Stimulated activated naive CD8-positive, alpha-beta T cell treated with anti-CD3 and anti-CD28 coated beads, Interleukin-15, amount 100 ng/mL, for 72 hours (primary cell): ENCODE measurements around the gene MSMB.
"Not testable (repeated sequence)": the region's sequence is repeated elsewhere in the genome, so short reads cannot be mapped to it uniquely, and the experiment has no call there.

ENCODE experiments used
- ATAC-seq: fragments of 150-1000 bp; cut with Tn5 transposase; 2 replicates; pipeline ENCODE4 v1.10.0; 2021; ENCODE audit warnings: mild to moderate bottlenecking, moderate library complexity
- DNase-seq, 2 donors: peaks; one replicate each; pipeline ENCODE4 v3.0.0; 2021 to 2022
- H3K27ac Mint-ChIP-seq, 2 donors: one replicate each; pipeline ENCODE4 v1.8.0; 2022; ENCODE audit warnings: mild to moderate bottlenecking in 2 of 2, mixed read lengths in 2 of 2, moderate library complexity in 2 of 2
- H3K27me3 Mint-ChIP-seq: one replicate; pipeline ENCODE4 v1.8.0; 2022; ENCODE audit warnings: mixed read lengths
- H3K4me1 Mint-ChIP-seq: one replicate; pipeline ENCODE4 v1.8.0; 2022; ENCODE audit warnings: mild to moderate bottlenecking, mixed read lengths
- H3K4me3 Mint-ChIP-seq, 2 donors: one replicate each; pipeline ENCODE4 v1.8.0; 2022; ENCODE audit warnings: mild to moderate bottlenecking in 2 of 2, mixed read lengths in 2 of 2, moderate library complexity in 1 of 2
- H3K9me3 Mint-ChIP-seq, 2 donors: one replicate each; pipeline ENCODE4 v1.8.0; 2022; ENCODE audit warnings: mixed read lengths in 2 of 2

MSMB gene

GRCh38 chr10:46077731-46078413, 31.8 kb upstream of the MSMB start:
- peak; percentile 48 for ATAC-seq
- peaks cover 0 to 9% of the 10 kb centered on the region in 2 donors for H3K9me3 Mint-ChIP-seq
- H3K27me3 Mint-ChIP-seq = no peaks in the 10 kb centered on the region
- no peak overlapping the region for H3K4me3 Mint-ChIP-seq
- no peak for DNase-seq
- peaks cover 16% of the 10 kb centered on the region for H3K4me1 Mint-ChIP-seq
- peak overlapping the region in 1 of 2 donors; percentile 82 for H3K27ac Mint-ChIP-seq

- peaks cover 0 to 2% of the 10 kb centered on the region in 2 donors for H3K9me3 Mint-ChIP-seq
- ATAC-seq (no peak), DNase-seq (no peak)
- no peaks in the 10 kb centered on the region for H3K27me3 Mint-ChIP-seq
- H3K4me3 Mint-ChIP-seq = no peak overlapping the region
- H3K4me1 Mint-ChIP-seq = peaks cover 16% of the 10 kb centered on the region
- H3K27ac Mint-ChIP-seq = peak overlapping the region in 1 of 2 donors; percentile 61
These were observed 31.1 kb upstream of the MSMB start for GRCh38 chr10:46077141-46077554.

- no peak for ATAC-seq
- no peak overlapping the region for H3K27ac Mint-ChIP-seq
- H3K9me3 Mint-ChIP-seq = no peaks in the 10 kb centered on the region
- DNase-seq = no peak
- H3K27me3 Mint-ChIP-seq = no peaks in the 10 kb centered on the region
- no peak overlapping the region for H3K4me3 Mint-ChIP-seq
- peaks cover 16% of the 10 kb centered on the region for H3K4me1 Mint-ChIP-seq
These were observed 29.8 kb upstream of the MSMB start for GRCh38 chr10:46075869-46076268.

GRCh38 chr10:46074196-46074946, 28.3 kb upstream of the MSMB start:
- Mint-ChIP-seq H3K27ac (no peak overlapping the region), H3K4me3 (no peak overlapping the region), H3K4me1 (peaks cover 24% of the 10 kb centered on the region), H3K9me3 (no peaks in the 10 kb centered on the region), H3K27me3 (no peaks in the 10 kb centered on the region)
- ATAC-seq (no peak), DNase-seq (no peak)

- H3K27me3 Mint-ChIP-seq = no peaks in the 10 kb centered on the region
- no peak for ATAC-seq
- no peak for DNase-seq
- H3K4me3 Mint-ChIP-seq = no peak overlapping the region
- no peak overlapping the region for H3K27ac Mint-ChIP-seq
- peaks cover 24% of the 10 kb centered on the region for H3K4me1 Mint-ChIP-seq
- H3K9me3 Mint-ChIP-seq = no peaks in the 10 kb centered on the region
These were observed 27.5 kb upstream of the MSMB start for GRCh38 chr10:46073564-46073963.

GRCh38 chr10:46070749-46071148, 24.7 kb upstream of the MSMB start:
- DNase-seq = no peak
- Mint-ChIP-seq H3K9me3 (no peaks in the 10 kb centered on the region), H3K4me3 (no peak overlapping the region), H3K27ac (no peak overlapping the region), H3K4me1 (peaks cover 8% of the 10 kb centered on the region), H3K27me3 (no peaks in the 10 kb centered on the region)
- ATAC-seq = no peak

- no peak for ATAC-seq
- Mint-ChIP-seq H3K4me3 (no peak overlapping the region), H3K27ac (peak overlapping the region in 1 of 2 donors; percentile 21), H3K4me1 (peaks cover 8% of the 10 kb centered on the region), H3K9me3 (no peaks in the 10 kb centered on the region), H3K27me3 (no peaks in the 10 kb centered on the region)
- DNase-seq = no peak
These were observed 23.8 kb upstream of the MSMB start for GRCh38 chr10:46069771-46070463.

- Mint-ChIP-seq H3K9me3 (no peaks in the 10 kb centered on the region), H3K27me3 (no peaks in the 10 kb centered on the region), H3K4me3 (no peak overlapping the region), H3K27ac (no peak overlapping the region), H3K4me1 (peaks cover 8% of the 10 kb centered on the region)
- no peak for DNase-seq
- ATAC-seq = no peak
These were observed 22.8 kb upstream of the MSMB start for GRCh38 chr10:46068905-46069304.

- DNase-seq = no peak
- no peak overlapping the region for H3K4me3 Mint-ChIP-seq
- ATAC-seq = no peak
- no peaks in the 10 kb centered on the region for H3K9me3 Mint-ChIP-seq
- no peak overlapping the region for H3K27ac Mint-ChIP-seq
- H3K27me3 Mint-ChIP-seq = no peaks in the 10 kb centered on the region
- peaks cover 8% of the 10 kb centered on the region for H3K4me1 Mint-ChIP-seq
These were observed 22.0 kb upstream of the MSMB start for GRCh38 chr10:46068117-46068516.

GRCh38 chr10:46064269-46064817, 18.3 kb upstream of the MSMB start:
- DNase-seq = no peak
- no peak overlapping the region for H3K4me3 Mint-ChIP-seq
- H3K27ac Mint-ChIP-seq = peak overlapping the region in 1 of 2 donors; percentile 13
- no peak for ATAC-seq
- H3K4me1 Mint-ChIP-seq = no peaks in the 10 kb centered on the region
- no peaks in the 10 kb centered on the region for H3K9me3 Mint-ChIP-seq
- H3K27me3 Mint-ChIP-seq = no peaks in the 10 kb centered on the region

GRCh38 chr10:46062723-46063428, 16.8 kb upstream of the MSMB start:
- Mint-ChIP-seq H3K4me3 (no peak overlapping the region), H3K27ac (no peak overlapping the region), H3K4me1 (no peaks in the 10 kb centered on the region), H3K27me3 (no peaks in the 10 kb centered on the region), H3K9me3 (no peaks in the 10 kb centered on the region)
- ATAC-seq (no peak), DNase-seq (no peak)

- Mint-ChIP-seq H3K27ac (no peak overlapping the region), H3K4me3 (no peak overlapping the region), H3K27me3 (no peaks in the 10 kb centered on the region), H3K9me3 (peaks cover 4 to 7% of the 10 kb centered on the region in 2 donors), H3K4me1 (no peaks in the 10 kb centered on the region)
- DNase-seq (no peak), ATAC-seq (no peak)
These were observed 14.6 kb upstream of the MSMB start for GRCh38 chr10:46060706-46061105.

- not testable (repeated sequence) for ATAC-seq, H3K9me3 Mint-ChIP-seq, H3K27me3 Mint-ChIP-seq, DNase-seq, H3K4me3 Mint-ChIP-seq, H3K4me1 Mint-ChIP-seq, H3K27ac Mint-ChIP-seq
These were observed 11.9 kb upstream of the MSMB start for GRCh38 chr10:46057927-46058326.

- H3K9me3 Mint-ChIP-seq = peaks cover 4 to 7% of the 10 kb centered on the region in 2 donors
- ATAC-seq = no peak
- H3K4me3 Mint-ChIP-seq = no peak overlapping the region
- no peaks in the 10 kb centered on the region for H3K27me3 Mint-ChIP-seq
- H3K4me1 Mint-ChIP-seq = no peaks in the 10 kb centered on the region
- H3K27ac Mint-ChIP-seq = no peak overlapping the region
- no peak for DNase-seq
These were observed 11.0 kb upstream of the MSMB start for GRCh38 chr10:46057038-46057437.

- ATAC-seq (no peak), DNase-seq (no peak)
- peaks cover 4 to 7% of the 10 kb centered on the region in 2 donors for H3K9me3 Mint-ChIP-seq
- H3K4me1 Mint-ChIP-seq = no peaks in the 10 kb centered on the region
- no peak overlapping the region for H3K27ac Mint-ChIP-seq
- H3K4me3 Mint-ChIP-seq = no peak overlapping the region
- no peaks in the 10 kb centered on the region for H3K27me3 Mint-ChIP-seq
These were observed 9.7 kb upstream of the MSMB start for GRCh38 chr10:46055771-46056170.
